Measurements from ENCODE around the gene TRIM7.

Gene TRIM7

DNA sequence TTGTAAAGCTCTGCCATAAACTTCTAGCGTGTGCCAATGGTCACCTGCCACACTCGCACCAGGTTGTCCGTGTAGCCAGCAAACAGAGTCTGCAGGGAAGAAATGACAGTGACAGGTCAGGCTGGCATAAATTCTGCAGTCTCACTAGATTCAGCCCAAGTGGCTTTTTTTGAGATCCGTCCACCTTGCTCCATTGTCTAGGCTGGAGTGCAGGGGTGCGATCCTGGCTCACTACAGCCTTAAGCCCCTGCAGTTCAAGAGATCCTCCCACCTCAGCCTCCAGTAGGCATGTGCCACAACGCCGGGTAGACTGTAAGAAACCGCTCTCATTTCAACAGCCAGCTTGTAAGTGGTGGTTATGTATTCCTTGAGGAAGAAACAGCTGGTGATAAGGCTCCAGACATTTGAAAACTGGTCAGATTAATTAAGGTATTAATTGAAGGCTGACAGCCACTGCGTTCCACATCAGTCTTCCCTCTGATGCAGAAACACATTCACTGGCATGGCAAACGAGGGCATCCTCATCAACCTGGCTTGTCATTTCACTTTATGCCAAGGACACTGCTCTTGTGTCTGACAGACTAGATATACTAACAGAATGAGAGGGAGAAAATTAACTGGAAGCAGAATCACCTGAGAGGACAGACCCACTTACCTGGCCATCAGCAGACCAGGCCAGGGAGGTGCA lies 32.1 kb upstream of the TRIM7 start:
- TF ChIP-seq CTCF (IDR thresholded peaks at IDR 0.05), result no peak
- H3K27me3 Mint-ChIP-seq (ENCODE audit: low read depth, poor library complexity), result peaks cover 5% of the 10 kb centered on the region
- H3K36me3 Mint-ChIP-seq (ENCODE audit: low read depth), result peaks cover 63% of the 10 kb centered on the region
- H3K4me3 Mint-ChIP-seq, result no peak overlapping the region
- H3K27ac Mint-ChIP-seq, result peak overlapping the region; percentile 78
- H3K9me3 Mint-ChIP-seq, result no peaks in the 10 kb centered on the region
- DNase-seq, result no peak
- H3K4me1 Mint-ChIP-seq, result peaks cover 26% of the 10 kb centered on the region

- Mint-ChIP-seq H3K27me3 (ENCODE audit: low read depth, poor library complexity) (peaks cover 5% of the 10 kb centered on the region), H3K4me3 (no peak overlapping the region), H3K36me3 (ENCODE audit: low read depth) (peaks cover 59% of the 10 kb centered on the region), H3K4me1 (peaks cover 20% of the 10 kb centered on the region), H3K27ac (peak overlapping the region; percentile 92), H3K9me3 (no peaks in the 10 kb centered on the region)
- no peak for TF ChIP-seq CTCF (IDR thresholded peaks at IDR 0.05)
- no peak for DNase-seq
Observed at GRCh38 chr5:181236471-181236870, 31.5 kb upstream of the TRIM7 start.

- H3K9me3 Mint-ChIP-seq, result no peaks in the 10 kb centered on the region
- no peak for TF ChIP-seq CTCF (IDR thresholded peaks at IDR 0.05)
- H3K27me3 Mint-ChIP-seq (ENCODE audit: low read depth, poor library complexity), result peaks cover 5% of the 10 kb centered on the region
- DNase-seq, result no peak
- H3K27ac Mint-ChIP-seq, result peak overlapping the region; percentile 96
- H3K4me3 Mint-ChIP-seq, result no peak overlapping the region
- peaks cover 52% of the 10 kb centered on the region for H3K36me3 Mint-ChIP-seq (ENCODE audit: low read depth)
- peaks cover 13% of the 10 kb centered on the region for H3K4me1 Mint-ChIP-seq
Observed at GRCh38 chr5:181235689-181236366, 30.8 kb upstream of the TRIM7 start.

GRCh38 chr5:181235323-181235688 lies 30.3 kb upstream of the TRIM7 start:
- no peaks in the 10 kb centered on the region for H3K9me3 Mint-ChIP-seq
- peaks cover 10% of the 10 kb centered on the region for H3K4me1 Mint-ChIP-seq
- H3K27me3 Mint-ChIP-seq (ENCODE audit: low read depth, poor library complexity), result peaks cover 5% of the 10 kb centered on the region
- DNase-seq, result no peak
- H3K4me3 Mint-ChIP-seq, result no peak overlapping the region
- H3K36me3 Mint-ChIP-seq (ENCODE audit: low read depth), result peaks cover 51% of the 10 kb centered on the region
- peak overlapping the region; percentile 96 for H3K27ac Mint-ChIP-seq
- no peak for TF ChIP-seq CTCF (IDR thresholded peaks at IDR 0.05)

DNA sequence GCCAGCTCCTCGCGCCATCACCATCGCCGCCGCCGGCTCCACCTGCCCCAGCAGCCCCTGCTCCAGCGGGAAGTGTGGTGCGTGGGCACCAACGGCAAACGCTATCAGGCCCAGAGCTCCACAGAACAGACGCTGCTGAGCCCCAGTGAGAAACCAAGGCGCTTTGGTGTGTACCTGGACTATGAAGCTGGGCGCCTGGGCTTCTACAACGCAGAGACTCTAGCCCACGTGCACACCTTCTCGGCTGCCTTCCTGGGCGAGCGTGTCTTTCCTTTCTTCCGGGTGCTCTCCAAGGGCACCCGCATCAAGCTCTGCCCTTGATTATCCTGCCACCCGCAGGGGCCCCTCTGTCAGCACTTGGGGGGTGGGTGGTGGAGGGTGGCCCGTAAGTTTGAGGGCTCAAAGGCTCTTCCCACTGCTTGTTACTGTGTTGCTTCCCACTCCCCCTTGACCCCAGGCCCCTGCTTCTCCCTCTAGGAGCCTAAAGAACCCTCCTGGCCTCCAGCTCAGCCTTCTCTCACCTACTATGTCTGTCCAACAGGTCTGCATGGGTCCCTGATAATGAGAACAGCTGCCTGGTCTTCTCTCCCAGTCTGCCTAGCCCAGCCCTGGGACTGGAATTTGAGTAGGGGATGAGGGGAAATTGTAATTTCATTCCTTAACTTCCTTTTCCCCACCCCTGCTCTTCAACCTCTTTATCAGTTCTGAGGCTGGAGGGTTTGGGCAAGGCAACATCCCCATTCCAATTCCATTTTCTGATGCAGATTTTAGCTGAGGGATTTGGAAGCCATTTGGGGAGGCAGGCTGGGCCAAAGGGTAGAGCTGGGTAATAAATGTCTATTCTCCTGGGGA lies 29.7 kb upstream of the TRIM7 start:
- Mint-ChIP-seq H3K4me3 (no peak overlapping the region), H3K27me3 (ENCODE audit: low read depth, poor library complexity) (peaks cover 5% of the 10 kb centered on the region), H3K27ac (peak overlapping the region; percentile 96), H3K9me3 (no peaks in the 10 kb centered on the region), H3K36me3 (ENCODE audit: low read depth) (peaks cover 54% of the 10 kb centered on the region), H3K4me1 (peaks cover 10% of the 10 kb centered on the region)
- DNase-seq, result no peak
- TF ChIP-seq CTCF (IDR thresholded peaks at IDR 0.05), result no peak

Data from nephron progenitor cell (in vitro differentiated cells).